ENCODE results near the gene MAPK7. TPM values are rescaled to one million over a fixed set of nuclear protein-coding genes. Genes with fewer than 3 reads are reported as not detected.

The MAPK7 gene
- total RNA-seq, 1 experiment from 2014 or later = 14.5 TPM

DNA sequence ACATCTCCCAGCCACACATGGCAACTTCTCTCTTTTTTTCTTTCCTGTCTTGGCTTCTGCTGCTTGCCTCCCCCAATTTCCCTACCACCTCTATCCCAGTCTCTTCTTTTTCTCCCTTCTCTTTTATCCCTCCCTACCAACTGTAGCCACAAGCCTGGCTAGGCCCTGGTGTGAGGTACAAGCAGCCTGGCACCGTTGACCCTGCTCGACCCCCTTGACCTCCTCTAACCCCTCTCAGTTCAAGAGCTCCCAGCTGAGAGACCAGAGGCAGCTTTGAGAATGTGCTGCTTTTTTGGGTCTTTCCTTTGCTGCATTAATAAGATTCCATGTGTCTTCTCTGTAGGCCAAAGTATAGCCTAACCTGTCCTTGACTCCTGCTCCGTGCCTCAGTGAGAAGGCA, 48.0 kb upstream of the MAPK7 start:
- peaks cover 6% of the 10 kb centered on the region for H3K36me3 Mint-ChIP-seq (ENCODE audit: insufficient read depth, unreplicated experiment)
- BruUV-seq (replicated peaks) = no TSS peak
- no peak overlapping the region for H3K4me3 Mint-ChIP-seq (ENCODE audit: unreplicated experiment)
- H3K9me3 Mint-ChIP-seq (ENCODE audit: unreplicated experiment) = no peaks in the 10 kb centered on the region
- DNase-seq (ENCODE audit: unreplicated experiment) = no peak
- TF ChIP-seq, protein P1, sequence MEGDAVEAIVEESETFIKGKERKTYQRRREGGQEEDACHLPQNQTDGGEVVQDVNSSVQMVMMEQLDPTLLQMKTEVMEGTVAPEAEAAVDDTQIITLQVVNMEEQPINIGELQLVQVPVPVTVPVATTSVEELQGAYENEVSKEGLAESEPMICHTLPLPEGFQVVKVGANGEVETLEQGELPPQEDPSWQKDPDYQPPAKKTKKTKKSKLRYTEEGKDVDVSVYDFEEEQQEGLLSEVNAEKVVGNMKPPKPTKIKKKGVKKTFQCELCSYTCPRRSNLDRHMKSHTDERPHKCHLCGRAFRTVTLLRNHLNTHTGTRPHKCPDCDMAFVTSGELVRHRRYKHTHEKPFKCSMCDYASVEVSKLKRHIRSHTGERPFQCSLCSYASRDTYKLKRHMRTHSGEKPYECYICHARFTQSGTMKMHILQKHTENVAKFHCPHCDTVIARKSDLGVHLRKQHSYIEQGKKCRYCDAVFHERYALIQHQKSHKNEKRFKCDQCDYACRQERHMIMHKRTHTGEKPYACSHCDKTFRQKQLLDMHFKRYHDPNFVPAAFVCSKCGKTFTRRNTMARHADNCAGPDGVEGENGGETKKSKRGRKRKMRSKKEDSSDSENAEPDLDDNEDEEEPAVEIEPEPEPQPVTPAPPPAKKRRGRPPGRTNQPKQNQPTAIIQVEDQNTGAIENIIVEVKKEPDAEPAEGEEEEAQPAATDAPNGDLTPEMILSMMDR (IDR thresholded peaks at IDR 0.05; ENCODE audit: unreplicated experiment) = no peak
- H3K4me1 Mint-ChIP-seq (ENCODE audit: insufficient read depth, unreplicated experiment) = peaks cover 25% of the 10 kb centered on the region
- POLR2A ChIA-PET = interaction anchor here (0.7 to 1.2 kb wide), 3 partner anchors 62 to 567 kb away, joined by 3 to 5 read pairs (median 3); no protein-coding TSS in a partner anchor
- no peaks in the 10 kb centered on the region for H3K27me3 Mint-ChIP-seq (ENCODE audit: insufficient read depth, unreplicated experiment)
- intact Hi-C loops (cut with micrococcal nuclease) = no loop called here
- CTCF ChIA-PET = interaction anchor here (0.6 kb wide), 1 partner anchor 15 kb away, joined by 3 read pairs; no protein-coding TSS in a partner anchor
- H3K27ac Mint-ChIP-seq (ENCODE audit: low read depth, unreplicated experiment) = peak overlapping the region; percentile 16

DNA sequence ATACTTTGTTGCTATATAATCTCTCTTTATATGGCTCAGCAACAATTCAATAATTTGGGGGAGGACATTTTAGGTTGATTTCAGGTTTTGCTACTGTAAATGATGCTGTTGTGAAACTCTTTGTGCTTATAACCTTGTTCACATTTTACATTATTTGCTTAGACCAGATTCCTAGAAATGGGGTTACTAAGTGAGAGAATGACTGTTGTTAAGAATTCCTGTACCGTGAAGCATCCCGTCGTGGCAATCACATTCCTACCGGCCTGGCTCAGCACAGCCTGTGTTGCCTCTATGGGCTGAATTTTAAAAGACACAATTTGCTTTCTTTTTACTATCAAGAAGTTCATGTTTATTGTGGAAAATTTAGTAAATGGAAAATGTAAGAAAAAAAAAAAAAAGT, 47.2 kb upstream of the MAPK7 start:
- Mint-ChIP-seq H3K4me3 (ENCODE audit: unreplicated experiment) (no peak overlapping the region), H3K9me3 (ENCODE audit: unreplicated experiment) (no peaks in the 10 kb centered on the region), H3K4me1 (ENCODE audit: insufficient read depth, unreplicated experiment) (peaks cover 25% of the 10 kb centered on the region), H3K27me3 (ENCODE audit: insufficient read depth, unreplicated experiment) (no peaks in the 10 kb centered on the region), H3K36me3 (ENCODE audit: insufficient read depth, unreplicated experiment) (peaks cover 6% of the 10 kb centered on the region), H3K27ac (ENCODE audit: low read depth, unreplicated experiment) (no peak overlapping the region)
- POLR2A ChIA-PET = interaction anchor here (1.2 kb wide), 1 partner anchor 566 kb away, joined by 3 read pairs; no protein-coding TSS in a partner anchor
- TF ChIP-seq, protein P1 (IDR thresholded peaks at IDR 0.05; ENCODE audit: unreplicated experiment) = no peak
- no TSS peak for BruUV-seq (replicated peaks)
- intact Hi-C loops (cut with micrococcal nuclease) = no loop called here
- DNase-seq (ENCODE audit: unreplicated experiment) = no peak
- CTCF ChIA-PET = interaction anchor here (0.7 kb wide), 1 partner anchor 13 kb away, joined by 3 read pairs; no protein-coding TSS in a partner anchor

DNA sequence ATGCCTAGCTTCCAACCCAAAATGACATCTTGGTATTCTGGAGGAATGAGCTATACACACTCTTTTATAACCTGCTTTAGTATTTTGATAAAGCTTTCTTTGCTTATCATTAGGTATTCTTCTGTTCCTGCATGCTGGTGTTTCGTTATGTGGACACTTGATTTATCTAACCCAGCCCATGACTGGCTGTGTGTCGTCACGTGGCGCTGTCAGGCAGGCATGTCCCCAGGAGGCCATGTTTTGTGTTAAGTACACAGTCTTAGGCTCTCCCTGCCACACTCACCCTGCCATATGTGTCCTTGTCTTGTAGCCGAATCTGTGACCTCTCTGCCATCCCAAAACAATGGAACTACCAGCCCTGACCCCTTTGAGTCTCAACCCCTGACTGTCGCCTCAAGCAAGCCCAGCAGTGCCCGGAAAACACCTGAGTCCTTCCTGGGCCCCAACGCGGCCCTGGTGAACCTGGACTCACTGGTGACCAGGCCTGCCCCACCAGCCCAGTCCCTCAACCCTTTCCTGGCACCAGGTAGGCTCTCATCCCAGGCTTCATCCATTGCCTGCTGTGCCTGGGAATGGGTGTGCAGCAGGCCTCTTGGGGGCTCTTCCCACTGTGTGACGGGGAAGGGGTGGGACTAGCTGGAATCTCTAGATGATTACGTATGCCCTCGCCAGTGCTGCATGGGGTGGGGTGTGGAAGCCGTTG, 46.6 kb upstream of the MAPK7 start:
- H3K36me3 Mint-ChIP-seq (ENCODE audit: insufficient read depth, unreplicated experiment) = peaks cover 6% of the 10 kb centered on the region
- ChIA-PET POLR2A (no interaction called here), CTCF (interaction anchor here (0.7 to 1.4 kb wide), 2 partner anchors 9 to 14 kb away, joined by 3 read pairs; no protein-coding TSS in a partner anchor)
- BruUV-seq (replicated peaks) = no TSS peak
- H3K27ac Mint-ChIP-seq (ENCODE audit: low read depth, unreplicated experiment) = no peak overlapping the region
- no peak for DNase-seq (ENCODE audit: unreplicated experiment)
- H3K4me1 Mint-ChIP-seq (ENCODE audit: insufficient read depth, unreplicated experiment) = peaks cover 22% of the 10 kb centered on the region
- H3K27me3 Mint-ChIP-seq (ENCODE audit: insufficient read depth, unreplicated experiment) = no peaks in the 10 kb centered on the region
- intact Hi-C loops (cut with micrococcal nuclease) = no loop called here
- no peak overlapping the region for H3K4me3 Mint-ChIP-seq (ENCODE audit: unreplicated experiment)
- no peaks in the 10 kb centered on the region for H3K9me3 Mint-ChIP-seq (ENCODE audit: unreplicated experiment)
- TF ChIP-seq, protein P1 (IDR thresholded peaks at IDR 0.05; ENCODE audit: unreplicated experiment) = no peak

DNA sequence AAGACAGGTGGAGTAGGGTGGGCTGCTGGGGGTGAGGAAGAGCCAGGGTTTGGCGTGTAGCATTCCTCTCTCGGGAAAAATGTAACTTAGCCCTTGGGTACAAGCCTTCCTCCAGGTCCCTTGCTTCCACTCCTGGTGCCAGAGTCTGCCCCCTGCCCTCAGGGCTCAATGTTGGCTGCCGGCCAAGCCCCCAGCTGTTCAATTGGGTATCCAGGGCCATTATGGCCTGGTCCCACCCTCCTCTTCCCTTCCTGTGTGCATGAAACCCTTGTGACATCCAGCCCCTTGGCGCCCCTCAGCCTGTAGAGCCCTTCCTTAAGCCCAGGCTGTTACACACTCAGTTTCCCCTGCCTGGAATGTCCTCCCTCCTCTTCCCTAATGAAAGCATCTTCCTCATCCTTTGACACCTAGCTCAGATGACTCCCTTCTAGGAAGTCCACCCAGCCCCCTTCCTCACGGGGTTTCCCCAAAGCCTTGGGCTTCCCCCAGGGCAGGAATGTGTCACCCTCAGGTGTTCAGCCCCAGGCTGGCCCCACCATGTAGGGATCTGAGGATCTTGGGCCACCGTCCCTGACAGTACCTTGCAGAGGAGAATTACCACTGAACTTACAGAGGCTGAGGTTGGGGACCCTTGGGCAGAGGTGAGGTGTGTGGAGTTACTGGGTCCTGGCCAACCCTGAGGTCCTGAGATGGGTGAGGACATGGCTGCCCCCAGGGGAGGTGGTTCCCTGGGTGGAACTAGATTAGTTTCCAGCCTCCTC, 45.7 kb upstream of the MAPK7 start:
- Mint-ChIP-seq H3K27ac (ENCODE audit: low read depth, unreplicated experiment) (peak overlapping the region; percentile 32), H3K4me1 (ENCODE audit: insufficient read depth, unreplicated experiment) (peaks cover 13% of the 10 kb centered on the region), H3K27me3 (ENCODE audit: insufficient read depth, unreplicated experiment) (no peaks in the 10 kb centered on the region), H3K9me3 (ENCODE audit: unreplicated experiment) (no peaks in the 10 kb centered on the region), H3K4me3 (ENCODE audit: unreplicated experiment) (no peak overlapping the region), H3K36me3 (ENCODE audit: insufficient read depth, unreplicated experiment) (peaks cover 6% of the 10 kb centered on the region)
- DNase-seq (ENCODE audit: unreplicated experiment) = no peak
- BruUV-seq (replicated peaks) = no TSS peak
- intact Hi-C loops (cut with micrococcal nuclease) = no loop called here
- ChIA-PET POLR2A (no interaction called here), CTCF (interaction anchor here (0.6 to 1.4 kb wide), 3 partner anchors 8 to 76 kb away, joined by 3 read pairs; no protein-coding TSS in a partner anchor)
- TF ChIP-seq, protein P1 (IDR thresholded peaks at IDR 0.05; ENCODE audit: unreplicated experiment) = no peak

Measured in MCF 10A (cell line).